ENCODE data around the gene FLNB.

Gene FLNB

DNA sequence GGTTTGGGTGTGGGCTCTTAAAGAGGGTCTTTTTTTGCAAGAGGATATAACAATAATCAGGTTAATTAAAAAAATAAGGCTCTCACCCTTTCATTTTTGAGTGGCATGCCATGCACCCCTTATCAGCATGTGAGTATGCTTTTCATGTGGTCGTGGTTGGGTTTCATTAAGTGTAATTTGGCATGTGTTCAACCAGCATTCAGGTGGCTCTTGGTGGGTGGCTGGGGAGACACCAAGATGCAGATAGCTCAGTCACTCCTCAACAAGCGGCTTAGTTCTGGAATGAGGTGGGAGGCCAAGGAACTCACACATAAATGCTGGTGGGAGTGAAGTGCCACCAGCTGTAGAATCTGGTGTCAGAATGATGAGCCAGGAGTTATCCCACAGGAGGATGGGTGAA, 66.8 kb downstream of the FLNB start:
- DNase-seq (ENCODE audit: low read depth), result no peak

DNA sequence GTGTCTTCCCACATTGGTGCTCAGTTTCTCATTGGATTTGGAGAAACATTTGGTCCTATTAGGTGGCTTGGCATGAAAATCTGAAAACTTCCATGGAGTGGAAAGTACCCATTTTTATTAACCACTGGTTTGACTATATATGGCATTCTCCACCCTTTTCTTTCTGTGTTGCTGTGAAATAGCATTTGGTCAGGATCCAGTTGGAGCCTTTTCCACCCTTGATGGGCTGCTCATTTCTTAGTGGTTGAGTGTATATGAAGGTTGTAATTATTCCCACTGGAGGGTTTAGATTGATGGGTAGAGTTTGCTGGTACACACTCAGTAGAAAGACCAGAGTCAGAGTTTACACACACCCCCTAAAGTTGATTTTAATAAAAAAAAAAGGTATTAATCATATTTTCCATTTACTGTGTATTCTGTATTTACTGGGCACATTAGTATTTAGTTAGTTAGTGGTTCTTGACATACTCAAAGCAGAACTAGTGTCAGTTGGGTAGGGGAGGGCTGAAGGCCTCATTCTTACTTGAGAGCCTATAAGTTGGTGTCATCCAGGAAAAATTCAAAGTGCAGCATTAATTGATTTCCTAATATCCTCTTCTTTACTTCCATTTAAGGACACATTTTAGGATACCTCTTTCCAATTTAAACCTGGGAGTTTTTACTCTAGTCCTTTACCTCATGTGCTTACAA, 69.5 kb downstream of the FLNB start:
- DNase-seq (ENCODE audit: low read depth), result no peak

DNA sequence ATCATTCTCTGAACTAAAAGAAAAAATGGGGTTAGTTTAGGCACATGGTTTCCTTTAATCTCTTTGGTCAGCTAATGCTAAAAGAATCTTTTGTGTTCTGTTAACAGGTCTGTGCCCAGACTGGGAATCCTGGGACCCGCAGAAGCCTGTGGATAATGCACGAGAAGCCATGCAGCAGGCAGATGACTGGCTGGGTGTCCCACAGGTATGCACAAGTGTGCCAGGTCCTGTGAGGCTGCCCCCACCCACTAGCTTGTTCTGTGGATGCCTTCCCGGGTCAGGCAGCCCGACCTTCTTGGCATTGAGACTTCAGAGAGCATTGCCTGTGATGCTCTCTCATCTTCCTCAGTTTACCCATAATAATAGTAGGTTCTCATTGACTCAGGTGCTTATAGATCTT, 70.4 kb downstream of the FLNB start:
- DNase-seq (ENCODE audit: low read depth), result no peak

DNA sequence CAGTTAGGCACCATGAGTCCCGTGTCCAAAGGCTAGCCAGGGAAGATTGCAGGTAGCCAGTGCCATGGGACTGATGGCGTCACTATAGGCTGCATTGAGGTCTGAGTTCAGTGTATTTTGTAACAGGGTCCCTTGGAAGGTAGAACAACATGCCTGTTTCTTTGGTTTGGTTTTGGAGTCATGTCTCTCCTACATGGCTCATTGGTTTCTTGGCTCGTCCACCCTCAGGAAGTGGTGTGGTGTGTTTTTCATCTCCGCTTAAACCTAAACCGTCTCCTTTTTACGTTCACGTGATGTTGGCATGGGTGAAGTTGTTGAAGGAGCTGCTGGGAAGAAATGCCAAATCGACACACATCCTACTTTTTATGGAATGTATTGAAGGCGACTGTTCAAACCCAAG, 71.6 kb downstream of the FLNB start:
- no peak for DNase-seq (ENCODE audit: low read depth)

DNA sequence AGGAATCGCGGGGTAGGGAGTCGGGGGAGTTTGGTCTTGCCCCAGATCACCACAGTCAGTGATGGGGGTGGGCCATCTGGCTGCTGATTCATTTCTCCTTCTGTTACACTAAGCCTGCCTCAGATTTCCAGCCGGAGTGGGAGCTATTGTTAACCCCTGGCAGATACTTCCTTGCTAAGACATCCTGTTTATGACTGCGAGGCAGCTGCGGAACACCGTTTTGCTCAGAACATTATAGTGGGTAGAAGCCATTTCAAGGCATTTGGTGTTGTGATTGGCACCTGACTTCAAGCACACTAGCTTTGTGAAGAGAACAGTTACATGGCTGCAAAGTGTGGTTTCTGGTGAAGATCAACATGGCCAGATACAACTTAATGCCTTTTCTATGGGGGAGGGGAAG, 73.8 kb downstream of the FLNB start:
- no peak for DNase-seq (ENCODE audit: low read depth)

DNA sequence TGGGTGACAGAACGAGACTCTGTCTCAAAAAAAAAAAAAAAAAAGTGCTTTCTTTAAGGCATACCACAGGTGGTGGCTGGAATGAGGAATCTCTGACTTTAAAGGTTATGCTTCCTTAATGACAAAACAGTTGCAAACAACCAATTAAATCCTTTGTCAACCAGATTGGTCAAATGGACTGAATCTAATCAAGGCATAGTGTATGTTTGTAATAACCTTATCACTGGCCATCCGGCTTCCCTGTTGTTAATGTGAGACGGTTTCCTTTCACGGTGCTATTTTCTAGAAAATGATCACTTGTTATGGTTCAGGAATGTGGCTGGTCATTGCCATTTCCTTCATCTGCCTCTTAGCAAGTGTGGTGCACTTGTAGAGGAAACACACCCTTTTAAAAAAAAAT, 75.9 kb downstream of the FLNB start:
- DNase-seq (ENCODE audit: low read depth), result no peak

DNA sequence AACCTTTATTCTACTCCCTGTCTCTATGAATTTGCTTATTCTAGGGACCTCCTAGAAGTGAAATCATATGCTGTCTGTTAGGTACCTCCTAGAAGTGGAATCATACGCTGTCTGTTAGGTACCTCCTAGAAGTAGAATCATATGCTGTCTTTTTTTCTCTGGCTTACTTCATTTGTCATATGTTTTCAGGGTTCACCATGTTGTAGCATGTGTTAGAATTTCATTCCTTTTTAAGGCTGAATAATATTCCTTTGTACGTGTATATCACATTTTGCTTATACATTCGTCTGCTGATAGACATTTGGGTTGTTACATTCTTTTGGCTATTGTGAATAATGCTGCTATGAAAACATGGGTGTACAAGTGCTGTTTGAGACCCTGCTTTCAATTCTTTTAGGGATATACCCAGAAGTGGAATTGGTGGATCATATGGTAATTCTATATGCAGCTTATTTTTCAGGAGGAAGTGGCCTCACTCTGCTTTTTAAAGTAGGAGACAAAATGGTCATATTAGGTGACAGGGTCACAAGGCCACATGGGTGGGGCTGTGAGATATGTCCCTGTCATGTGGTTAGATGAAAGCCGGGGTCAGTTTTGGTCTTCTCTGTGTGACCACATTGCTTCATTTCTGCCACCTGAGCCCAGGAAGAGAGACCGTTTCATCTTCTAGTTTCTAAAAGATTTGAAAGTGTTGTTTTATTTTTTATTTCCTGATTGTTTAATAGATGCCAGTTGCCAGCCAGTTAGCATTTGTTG, 76.7 kb downstream of the FLNB start:
- DNase-seq (ENCODE audit: low read depth), result no peak

DNA sequence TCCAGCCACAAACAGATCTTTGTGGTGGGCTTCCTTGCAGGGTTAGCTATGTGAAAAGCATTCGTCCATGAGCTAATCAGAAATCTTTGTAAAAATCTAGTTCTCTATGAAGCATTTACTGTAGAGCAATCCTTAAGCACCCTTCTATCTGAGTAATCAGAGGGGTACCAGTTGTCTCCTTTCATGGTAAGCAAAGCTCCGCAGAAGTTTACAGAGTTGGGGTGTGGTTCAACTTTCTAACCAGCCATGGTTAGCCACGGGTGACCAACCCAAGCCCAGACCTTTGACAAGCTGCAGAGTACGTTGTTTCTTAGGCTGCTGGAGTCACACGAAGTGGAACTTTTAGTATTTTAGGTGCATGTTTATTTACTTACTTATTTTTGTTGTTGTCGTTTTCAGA, 77.4 kb downstream of the FLNB start:
- DNase-seq (ENCODE audit: low read depth), result no peak

DNA sequence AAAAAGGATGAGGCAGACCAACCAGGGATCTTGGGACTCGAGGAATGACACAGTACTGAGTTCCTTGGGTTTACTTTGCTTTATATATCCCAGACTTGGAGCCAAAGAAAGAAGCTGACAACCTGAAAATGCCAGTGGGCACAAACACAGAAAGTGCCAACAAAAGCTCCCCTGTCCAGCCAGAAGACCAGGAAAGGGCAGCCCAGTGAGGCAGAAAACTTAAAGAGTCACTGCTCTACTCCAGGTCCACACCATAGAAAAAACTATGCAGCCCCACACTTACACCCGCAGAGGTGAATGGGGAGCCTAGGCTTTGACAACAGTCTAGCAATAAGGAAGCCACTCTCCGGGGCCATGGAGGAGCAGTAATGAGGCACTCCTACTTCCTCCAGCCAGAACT, 80.3 kb downstream of the FLNB start:
- DNase-seq (ENCODE audit: low read depth), result no peak

DNA sequence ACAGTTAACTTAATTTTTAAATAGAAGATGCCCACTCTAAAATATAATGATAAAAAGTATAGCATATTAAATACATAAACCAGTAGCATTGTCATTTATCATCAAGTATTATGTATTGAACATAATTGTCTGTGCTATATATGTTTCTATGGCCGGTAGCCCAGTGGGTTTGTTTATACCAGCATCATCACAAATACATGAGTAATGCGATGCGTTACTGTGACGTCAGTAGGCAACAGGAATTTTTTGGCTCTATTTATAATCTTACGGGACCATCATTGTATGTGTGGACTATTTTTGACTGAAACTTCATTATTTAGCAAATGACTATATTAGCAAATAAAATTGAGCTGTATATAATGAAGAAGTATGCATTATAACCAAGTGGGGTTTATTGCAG, 82.1 kb downstream of the FLNB start:
- no peak for DNase-seq (ENCODE audit: low read depth)

DNA sequence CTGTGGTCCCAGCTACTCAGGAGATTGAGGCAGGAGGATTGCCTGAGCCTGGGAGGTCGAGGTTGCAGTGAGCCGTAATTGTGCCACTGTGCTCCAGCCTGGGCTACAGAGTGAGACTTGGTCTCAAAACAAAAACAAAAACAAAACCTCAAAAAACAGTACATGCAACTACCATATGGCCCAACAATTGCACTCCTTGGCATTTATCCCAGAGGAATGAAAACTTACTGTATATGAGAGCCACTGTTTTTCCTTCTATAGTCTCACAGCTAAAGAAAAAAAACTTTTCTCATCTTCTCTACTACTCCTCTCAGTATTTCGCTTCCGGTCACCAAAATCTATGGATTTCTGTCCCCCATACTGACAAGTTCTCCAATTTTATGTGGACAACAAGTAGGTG, 84.3 kb downstream of the FLNB start:
- DNase-seq (ENCODE audit: low read depth), result no peak

DNA sequence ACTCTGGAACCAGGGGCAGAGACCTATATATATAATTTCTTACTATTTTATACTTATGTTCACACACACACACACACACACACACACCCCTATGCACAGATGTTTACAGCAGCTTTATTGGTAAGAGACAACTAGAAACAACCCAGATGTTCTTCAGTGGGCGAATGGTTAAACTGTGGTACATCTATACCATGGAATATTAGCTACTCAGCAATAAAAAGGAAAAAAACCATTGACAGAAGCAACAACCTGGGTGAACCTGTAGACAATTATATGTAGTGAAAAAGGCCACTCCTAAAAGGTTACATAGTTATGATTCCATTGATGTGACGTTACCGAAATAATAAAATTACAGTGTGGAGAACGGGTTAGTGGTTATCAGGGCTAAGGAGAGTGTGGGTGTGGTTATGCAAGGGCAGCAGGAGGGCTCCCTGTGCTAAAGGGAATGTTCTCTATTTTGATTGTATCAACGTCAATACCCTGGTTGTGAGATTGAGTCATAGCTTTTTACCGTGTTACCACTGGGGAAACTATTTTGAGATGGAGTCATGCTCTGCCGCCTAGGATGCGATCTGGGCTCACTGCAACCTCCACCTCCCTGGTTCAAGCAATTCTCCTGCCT, 85.5 kb downstream of the FLNB start:
- DNase-seq (ENCODE audit: low read depth), result no peak

DNA sequence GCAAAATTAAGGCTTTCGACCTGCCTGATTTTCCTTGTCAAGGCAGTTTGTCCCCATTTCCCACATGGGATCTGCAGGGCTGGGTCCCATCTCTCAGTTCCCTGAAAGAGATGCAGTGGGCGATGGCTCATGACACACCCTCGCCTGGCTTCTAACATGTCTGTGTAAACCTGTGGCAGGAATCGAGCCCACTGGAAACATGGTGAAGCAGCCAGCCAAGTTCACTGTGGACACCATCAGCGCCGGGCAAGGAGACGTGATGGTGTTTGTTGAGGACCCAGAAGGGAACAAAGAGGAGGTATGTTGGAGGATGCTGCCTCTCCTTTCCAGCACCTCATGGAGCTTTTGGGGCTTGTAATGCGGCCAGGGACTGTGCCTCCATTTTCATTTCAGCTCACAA, 86.4 kb downstream of the FLNB start:
- DNase-seq (ENCODE audit: low read depth), result no peak

DNA sequence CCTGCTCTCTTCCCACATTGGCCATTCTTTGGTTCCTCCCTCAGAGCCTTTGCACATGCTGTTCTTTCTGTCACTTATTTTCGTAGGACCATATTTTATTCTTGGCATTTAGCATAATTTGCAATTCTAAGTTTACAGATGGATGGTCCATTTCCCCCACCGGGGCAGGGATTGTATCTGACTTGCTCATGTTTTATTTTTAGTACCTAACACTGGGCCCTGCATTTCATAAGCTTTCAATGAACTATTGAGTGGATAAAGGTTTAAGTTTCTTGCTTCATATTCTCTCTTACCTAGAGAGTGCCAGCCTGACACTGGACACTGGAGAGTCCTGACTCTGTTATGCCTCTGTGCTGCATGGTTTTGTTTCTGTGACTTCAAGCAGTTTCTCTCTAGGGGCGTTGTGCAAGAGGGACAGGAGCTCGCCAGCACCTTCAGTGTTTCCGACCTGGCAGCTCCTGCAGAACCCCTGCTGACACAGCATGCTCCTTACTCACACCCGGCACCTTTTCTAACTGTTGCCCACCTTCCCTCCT, 87.4 kb downstream of the FLNB start:
- DNase-seq (ENCODE audit: low read depth), result no peak

DNA sequence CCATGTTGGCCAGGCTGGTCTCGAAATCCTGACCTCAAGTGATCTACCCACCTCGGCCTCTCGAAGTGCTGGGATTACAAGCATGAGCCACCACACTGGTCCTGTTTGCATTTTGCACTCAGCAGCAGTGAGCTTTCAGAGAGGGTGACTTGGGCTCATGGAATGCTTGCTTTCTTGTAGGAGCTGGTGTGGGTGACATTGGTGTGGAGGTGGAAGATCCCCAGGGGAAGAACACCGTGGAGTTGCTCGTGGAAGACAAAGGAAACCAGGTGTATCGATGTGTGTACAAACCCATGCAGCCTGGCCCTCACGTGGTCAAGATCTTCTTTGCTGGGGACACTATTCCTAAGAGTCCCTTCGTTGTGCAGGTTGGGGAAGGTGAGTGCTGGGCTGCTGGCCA, 90.3 kb downstream of the FLNB start:
- no peak for DNase-seq (ENCODE audit: low read depth)

DNA sequence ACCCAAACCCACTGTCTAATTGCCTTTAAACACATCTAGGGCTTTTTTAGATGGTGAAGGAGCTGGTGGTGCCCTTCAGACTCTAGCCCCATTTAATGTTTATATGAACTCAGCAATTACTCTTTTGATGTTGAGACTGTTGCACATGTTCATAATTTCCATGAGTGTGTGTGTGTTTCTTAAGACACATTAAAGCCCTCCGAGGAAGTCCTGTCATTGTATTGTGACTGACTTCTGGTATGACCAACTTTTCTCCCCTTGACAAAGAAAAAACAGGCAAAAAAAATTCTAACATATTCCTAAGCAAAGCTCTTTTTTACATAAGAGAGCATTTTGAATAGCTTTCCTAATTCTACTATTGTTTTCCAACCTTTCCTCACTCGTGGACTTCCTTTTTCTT, 91.6 kb downstream of the FLNB start:
- DNase-seq (ENCODE audit: low read depth), result no peak

DNA sequence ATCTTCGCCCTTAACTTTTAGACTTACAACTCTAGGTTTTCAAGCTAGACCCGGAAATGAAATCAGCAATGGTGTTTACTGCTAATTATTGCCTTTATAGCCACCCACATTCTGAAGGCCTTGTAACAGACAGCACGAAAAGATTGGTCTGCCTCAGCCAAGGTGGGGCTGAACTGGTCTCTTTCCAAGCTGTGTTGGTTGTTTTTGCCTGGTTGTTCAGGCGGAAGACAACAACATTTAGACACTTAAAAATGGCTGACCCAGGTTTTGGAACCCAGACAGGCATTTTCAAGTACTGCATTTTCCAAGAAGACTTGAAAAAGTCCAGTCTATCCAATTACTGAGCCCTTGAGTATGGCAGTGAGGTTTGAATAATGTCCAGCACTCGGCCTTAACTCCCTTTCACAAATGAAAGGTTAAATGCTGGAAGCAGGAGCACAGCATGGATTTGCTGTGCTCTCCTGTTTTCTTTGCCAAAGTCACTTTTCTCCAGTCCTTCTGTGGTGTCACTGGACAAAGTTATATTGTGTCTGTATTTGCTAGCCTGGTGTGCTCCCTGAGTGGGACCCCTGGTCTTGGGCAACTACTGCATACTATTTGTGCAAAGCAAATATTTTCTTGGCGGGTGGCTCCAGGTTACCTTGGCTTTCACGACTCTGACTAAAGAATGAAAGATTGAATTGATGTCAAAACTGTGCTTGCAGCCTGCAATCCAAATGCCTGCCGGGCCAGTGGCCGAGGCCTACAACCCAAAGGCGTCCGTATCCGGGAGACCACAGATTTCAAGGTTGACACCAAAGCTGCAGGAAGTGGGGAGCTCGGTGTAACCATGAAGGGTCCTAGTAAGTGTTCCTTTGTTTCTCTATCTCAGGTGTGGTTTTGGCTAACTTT, 93.5 kb downstream of the FLNB start:
- no peak for DNase-seq (ENCODE audit: low read depth)

DNA sequence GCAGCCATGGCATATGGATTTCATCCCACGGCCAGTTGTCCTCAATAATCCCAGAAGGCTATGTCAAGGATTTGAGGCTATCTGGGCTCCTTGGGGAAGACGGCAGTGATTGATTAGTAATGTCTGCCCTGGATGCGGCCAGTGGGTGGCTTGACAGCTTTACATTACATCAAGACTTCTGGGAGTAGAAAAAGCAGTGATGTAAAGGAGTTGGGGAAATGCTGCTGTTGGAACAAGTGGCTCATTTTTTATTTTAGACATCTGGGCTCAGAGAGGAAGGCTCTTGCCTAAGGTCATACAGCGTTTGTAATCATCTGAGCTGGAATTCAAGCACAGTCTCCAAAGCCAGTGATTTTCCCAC, 94.1 kb downstream of the FLNB start:
- no peak for DNase-seq (ENCODE audit: low read depth)

DNA sequence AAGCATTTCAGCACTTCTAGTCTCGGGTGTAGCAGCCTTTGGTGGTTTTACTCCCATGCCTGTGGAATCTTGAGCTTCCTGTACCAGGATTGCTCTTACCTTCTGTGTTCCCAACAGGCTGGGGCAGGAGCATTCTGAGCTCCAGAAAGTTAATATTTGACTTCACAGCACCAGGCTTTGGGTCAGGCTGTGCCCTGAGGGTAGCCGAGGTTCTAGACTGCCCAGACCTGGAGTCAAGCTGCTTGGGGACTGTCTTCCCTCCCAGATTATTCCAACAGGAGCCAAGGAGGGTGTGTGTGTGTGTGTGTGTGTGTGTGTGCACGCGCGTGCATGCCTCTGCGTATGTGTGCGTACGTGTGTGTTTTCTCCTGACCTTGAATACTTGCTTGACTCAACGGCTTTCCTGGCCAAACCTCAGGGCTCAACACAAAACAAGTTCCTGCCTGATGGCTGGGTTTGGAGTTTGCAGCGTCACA, 94.8 kb downstream of the FLNB start:
- DNase-seq (ENCODE audit: low read depth), result no peak

DNA sequence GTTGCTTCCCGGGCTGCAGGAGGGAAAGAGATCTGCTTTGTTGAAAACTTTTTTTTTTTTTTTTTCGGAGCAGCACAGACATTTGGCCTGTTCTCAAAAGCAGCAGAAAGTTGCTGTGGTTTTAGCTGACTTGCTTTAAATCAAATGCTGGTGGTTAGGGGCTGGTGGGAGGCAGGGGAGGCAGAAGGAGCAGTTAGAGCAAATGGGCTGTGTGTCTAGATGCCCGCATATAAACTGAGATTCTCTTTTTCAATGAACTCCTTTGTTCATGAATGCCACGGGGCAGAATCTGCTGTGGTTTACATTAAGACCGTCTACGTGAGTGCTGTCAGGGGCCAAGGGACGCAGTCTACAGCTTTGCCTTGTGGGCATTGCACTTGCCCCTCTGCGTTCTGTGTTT, 95.9 kb downstream of the FLNB start:
- DNase-seq (ENCODE audit: low read depth), result no peak

DNA sequence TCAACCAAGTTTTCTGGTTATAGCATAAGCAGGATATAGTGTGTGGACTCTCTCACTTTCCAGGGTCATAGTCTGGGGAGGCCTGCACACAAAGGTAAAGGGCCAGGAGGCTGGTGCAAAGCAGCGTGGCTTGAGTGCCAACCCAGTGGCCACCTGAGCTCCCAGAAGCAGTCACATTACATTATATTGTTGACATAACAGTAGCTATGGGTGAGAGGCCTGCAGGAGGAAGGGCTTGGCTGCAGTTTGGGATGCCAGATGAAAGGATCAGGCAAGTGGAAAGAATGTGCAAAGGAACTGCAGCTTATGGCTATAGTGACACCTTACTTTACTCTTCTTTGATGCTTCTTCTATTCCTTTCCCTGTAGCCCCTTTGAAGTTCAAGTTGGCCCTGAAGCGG, 96.5 kb downstream of the FLNB start:
- no peak for DNase-seq (ENCODE audit: low read depth)

DNA sequence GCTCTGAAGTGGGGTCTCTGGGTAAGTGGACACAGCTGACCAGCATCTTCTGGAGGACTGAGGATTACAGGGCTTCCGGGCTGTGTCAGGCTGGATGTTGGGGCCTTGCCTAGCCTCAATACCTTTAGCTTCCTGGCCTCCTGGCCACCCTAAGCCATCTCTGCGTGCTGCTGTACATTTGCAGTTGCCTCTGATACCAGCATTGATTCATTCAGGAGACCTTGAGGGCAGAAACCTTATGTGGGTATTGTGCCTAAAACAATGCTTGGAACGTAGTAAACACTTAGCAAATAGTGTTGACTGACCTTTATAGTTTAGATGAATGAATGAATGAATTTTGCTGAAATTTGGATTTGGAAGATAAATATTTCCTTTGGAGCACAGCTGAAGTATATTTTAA, 97.0 kb downstream of the FLNB start:
- no peak for DNase-seq (ENCODE audit: low read depth)
